Prostate gland (tissue), 2 donors: Measurements from ENCODE around the gene SLC25A36. TPM values are rescaled to one million over a fixed set of nuclear protein-coding genes. Genes with fewer than 3 reads are reported as not detected.

Source experiments
- DNase-seq: peaks from one replicate; pipeline ENCODE4 v3.0.0-alpha.2; 2019; ENCODE audit warnings: low spot score
- H3K27ac ChIP-seq, 2 donors: fragments of 200-600 bp; sonication (generic); 2 replicates each; pipeline ENCODE4 v1.5.1; 2017 to 2019
- H3K27me3 ChIP-seq: fragments of 200-600 bp; sonication (generic); replicated peaks from 2 replicates; pipeline ENCODE4 v1.5.1; 2019; ENCODE audit not compliant: insufficient read depth
- H3K36me3 ChIP-seq, 2 donors: fragments of 200-600 bp; sonication (generic); 1 replicate in 1 of 2; 2 replicates in 1 of 2; pipeline versions ENCODE4 v1.5.1 to v1.8.1; 2017 to 2019
- H3K4me1 ChIP-seq: fragments of 200-600 bp; sonication (generic); replicated peaks from 2 replicates; pipeline ENCODE4 v1.5.1; 2019
- H3K4me3 ChIP-seq, 2 donors: fragments of 200-600 bp; sonication (generic); 2 replicates each; pipeline ENCODE4 v1.5.1; 2017 to 2019
- H3K9me3 ChIP-seq: fragments of 200-600 bp; sonication (generic); 2 replicates; pipeline ENCODE4 v1.5.1; 2017
- CTCF ChIP-seq, 4 experiments: fragments of 200-600 bp in 2 of 4; fragments of 450-650 bp in 2 of 4; sonication (generic) in 2 of 4; IDR thresholded peaks; 1 replicate in 3 of 4; 2 replicates in 1 of 4; pipeline ENCODE4 v1.5.1; 2016 to 2019; ENCODE audit warnings: antibody characterized with exemption in 4 of 4, mild to moderate bottlenecking in 2 of 4, moderate library complexity in 2 of 4
- POLR2A ChIP-seq: fragments of 450-650 bp; IDR thresholded peaks from one replicate; pipeline ENCODE4 v1.6.1; 2016; ENCODE audit warnings: antibody characterized with exemption, mild to moderate bottlenecking
- POLR2AphosphoS5 ChIP-seq: sonication (generic); formaldehyde crosslinking; IDR thresholded peaks from one replicate; pipeline ENCODE4 v1.6.1; 2017; ENCODE audit warnings: antibody characterized with exemption
- WGBS: methylation state at CpG from one replicate; pipeline ENCODE4 v1.1.5; 2018; 5-methylcytosine and 5-hydroxymethylcytosine counted together
- intact Hi-C: fragments of 100-400 bp; cut with DNase I; formaldehyde crosslinking; loops from one replicate; pipeline ENCODE4 v1.14.2; 2022
- total RNA-seq, 2 donors: library from RNA; depleted of rRNA; stranded (reverse); fragments of >200 nt; gene quantifications; one replicate each; pipeline ENCODE4 v1.1.0, GENCODE V29; 2016

SLC25A36 gene
- total RNA-seq, 2 donors from 2014 or later: 91.0 to 93.9 TPM

GRCh38 chr3:140902791-140903190 is 38.8 kb upstream of the SLC25A36 start:
- Histone ChIP-seq H3K4me1 (peaks cover 2% of the 10 kb centered on the region), H3K27me3 (no peaks in the 10 kb centered on the region), H3K36me3 (no peaks in the 10 kb centered on the region), H3K9me3 (no peaks in the 10 kb centered on the region), H3K4me3 (no peak overlapping the region), H3K27ac (no peak overlapping the region)
- intact Hi-C loops: no loop called here
- DNase-seq: no peak
- TF ChIP-seq POLR2AphosphoS5 (peak; percentile 66), POLR2A (no peak)

GRCh38 chr3:140903196-140903595 is 38.4 kb upstream of the SLC25A36 start:
- Histone ChIP-seq H3K27me3 (no peaks in the 10 kb centered on the region), H3K36me3 (no peaks in the 10 kb centered on the region), H3K27ac (no peak overlapping the region), H3K4me3 (no peak overlapping the region), H3K4me1 (peaks cover 2% of the 10 kb centered on the region), H3K9me3 (no peaks in the 10 kb centered on the region)
- DNase-seq: no peak
- intact Hi-C loops: no loop called here
- TF ChIP-seq POLR2AphosphoS5 (no peak), CTCF (IDR thresholded peaks at IDR 0.05) (no peak), POLR2A (no peak)

GRCh38 chr3:140904521-140904920 is 37.1 kb upstream of the SLC25A36 start:
- intact Hi-C loops: no loop called here
- Histone ChIP-seq H3K4me1 (peaks cover 2% of the 10 kb centered on the region), H3K9me3 (no peaks in the 10 kb centered on the region), H3K27me3 (no peaks in the 10 kb centered on the region), H3K4me3 (no peak overlapping the region), H3K36me3 (no peaks in the 10 kb centered on the region), H3K27ac (no peak overlapping the region)
- 89% methylated on average over 1 of the region's 1 CpG for WGBS
- DNase-seq: no peak
- TF ChIP-seq POLR2A: no peak

GRCh38 chr3:140905559-140905958 is 36.1 kb upstream of the SLC25A36 start:
- H3K36me3 ChIP-seq: no peaks in the 10 kb centered on the region
- H3K4me3 ChIP-seq: no peak overlapping the region
- intact Hi-C loops: no loop called here
- 90% methylated on average over 2 of the region's 2 CpGs for WGBS
- peaks cover 2% of the 10 kb centered on the region for H3K4me1 ChIP-seq
- H3K27me3 ChIP-seq: no peaks in the 10 kb centered on the region
- no peaks in the 10 kb centered on the region for H3K9me3 ChIP-seq
- DNase-seq: no peak
- H3K27ac ChIP-seq: no peak overlapping the region
- TF ChIP-seq CTCF (IDR thresholded peaks at IDR 0.05) (no peak), POLR2A (no peak), POLR2AphosphoS5 (no peak)

- Histone ChIP-seq H3K9me3 (no peaks in the 10 kb centered on the region), H3K4me3 (no peak overlapping the region), H3K27ac (no peak overlapping the region), H3K27me3 (no peaks in the 10 kb centered on the region), H3K4me1 (peaks cover 2% of the 10 kb centered on the region), H3K36me3 (no peaks in the 10 kb centered on the region)
- TF ChIP-seq POLR2A (no peak), POLR2AphosphoS5 (no peak), CTCF (IDR thresholded peaks at IDR 0.05) (no peak)
- WGBS: 81% methylated on average over 1 of the region's 1 CpG
- DNase-seq: no peak
- intact Hi-C loops: no loop called here
Observed at GRCh38 chr3:140906785-140907184, 34.9 kb upstream of the SLC25A36 start.

GRCh38 chr3:140910860-140911259 is 30.8 kb upstream of the SLC25A36 start:
- intact Hi-C loops: no loop called here
- Histone ChIP-seq H3K36me3 (no peaks in the 10 kb centered on the region), H3K4me1 (no peaks in the 10 kb centered on the region), H3K4me3 (no peak overlapping the region), H3K27ac (no peak overlapping the region), H3K27me3 (no peaks in the 10 kb centered on the region), H3K9me3 (no peaks in the 10 kb centered on the region)
- no peak for TF ChIP-seq POLR2AphosphoS5
- TF ChIP-seq POLR2A: no peak
- no peak for TF ChIP-seq CTCF (IDR thresholded peaks at IDR 0.05)
- WGBS: 53% methylated on average over 5 of the region's 5 CpGs
- DNase-seq: no peak
